Osteocyte (in vitro differentiated cells): ENCODE results near the gene PDZD2. TPM values are rescaled to one million over a fixed set of nuclear protein-coding genes. Genes with fewer than 3 reads are reported as not detected.
A peak's percentile ranks its signal among the peaks of the same experiment; 100 is the strongest.

Source experiments
- DNase-seq: peaks from one replicate; pipeline ENCODE4 v3.0.0; 2021; ENCODE audit warnings: mixed read lengths; ENCODE audit not compliant: unreplicated experiment; ENCODE audit errors: extremely low spot score
- H3K27ac Mint-ChIP-seq: one replicate; pipeline ENCODE4 v1.8.0; 2021; ENCODE audit warnings: mild to moderate bottlenecking, mixed read lengths; ENCODE audit not compliant: unreplicated experiment
- H3K27me3 Mint-ChIP-seq: one replicate; pipeline ENCODE4 v1.8.0; 2021; ENCODE audit warnings: mixed read lengths; ENCODE audit not compliant: unreplicated experiment
- H3K36me3 Mint-ChIP-seq: one replicate; pipeline ENCODE4 v1.8.0; 2021; ENCODE audit warnings: mixed read lengths; ENCODE audit not compliant: unreplicated experiment
- H3K4me1 Mint-ChIP-seq: one replicate; pipeline ENCODE4 v1.8.0; 2021; ENCODE audit warnings: mixed read lengths; ENCODE audit not compliant: unreplicated experiment
- H3K4me3 Mint-ChIP-seq: one replicate; pipeline ENCODE4 v1.8.0; 2021; ENCODE audit warnings: mild to moderate bottlenecking, moderate library complexity, mixed read lengths; ENCODE audit not compliant: unreplicated experiment
- H3K9me3 Mint-ChIP-seq: one replicate; pipeline ENCODE4 v1.8.0; 2021; ENCODE audit warnings: mixed read lengths; ENCODE audit not compliant: unreplicated experiment
- total RNA-seq: library from RNA; stranded (reverse); gene quantifications from 2 replicates; pipeline ENCODE4 v1.2.1, GENCODE V29; 2021
- TF ChIP-seq, protein P1 (sequence below): fragments of 200-600 bp; sonication (generic); IDR thresholded peaks from 2 replicates; pipeline ENCODE4 v1.5.0; 2021; ENCODE audit warnings: antibody characterized with exemption, mild to moderate bottlenecking, moderate library complexity

Gene PDZD2
- total RNA-seq, 1 donor from 2014 or later = 2.3 TPM

DNA sequence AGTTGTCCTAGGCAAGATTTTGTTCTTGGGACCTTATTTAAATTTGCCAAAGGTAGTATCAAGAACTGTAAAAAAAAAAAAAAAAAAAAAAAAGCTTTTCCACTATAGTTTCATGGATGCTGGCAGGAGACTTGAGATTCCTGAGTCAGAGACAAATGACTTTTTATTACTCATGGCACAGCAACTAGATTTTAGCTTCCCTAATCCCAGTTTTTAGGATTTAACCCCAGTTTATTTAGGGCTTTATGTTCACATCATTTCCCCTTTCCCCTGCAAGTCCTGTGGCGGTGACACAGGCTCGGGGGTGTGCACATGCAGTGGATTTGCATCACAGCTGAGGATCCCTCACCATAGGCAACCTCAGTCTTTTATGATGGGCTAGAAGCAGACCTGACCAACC lies 390.3 kb downstream of the PDZD2 start:
- Mint-ChIP-seq H3K4me1 (peaks cover 61% of the 10 kb centered on the region), H3K9me3 (no peaks in the 10 kb centered on the region), H3K27me3 (no peaks in the 10 kb centered on the region), H3K27ac (no peak overlapping the region), H3K4me3 (no peak overlapping the region), H3K36me3 (no peaks in the 10 kb centered on the region)
- TF ChIP-seq, protein P1, sequence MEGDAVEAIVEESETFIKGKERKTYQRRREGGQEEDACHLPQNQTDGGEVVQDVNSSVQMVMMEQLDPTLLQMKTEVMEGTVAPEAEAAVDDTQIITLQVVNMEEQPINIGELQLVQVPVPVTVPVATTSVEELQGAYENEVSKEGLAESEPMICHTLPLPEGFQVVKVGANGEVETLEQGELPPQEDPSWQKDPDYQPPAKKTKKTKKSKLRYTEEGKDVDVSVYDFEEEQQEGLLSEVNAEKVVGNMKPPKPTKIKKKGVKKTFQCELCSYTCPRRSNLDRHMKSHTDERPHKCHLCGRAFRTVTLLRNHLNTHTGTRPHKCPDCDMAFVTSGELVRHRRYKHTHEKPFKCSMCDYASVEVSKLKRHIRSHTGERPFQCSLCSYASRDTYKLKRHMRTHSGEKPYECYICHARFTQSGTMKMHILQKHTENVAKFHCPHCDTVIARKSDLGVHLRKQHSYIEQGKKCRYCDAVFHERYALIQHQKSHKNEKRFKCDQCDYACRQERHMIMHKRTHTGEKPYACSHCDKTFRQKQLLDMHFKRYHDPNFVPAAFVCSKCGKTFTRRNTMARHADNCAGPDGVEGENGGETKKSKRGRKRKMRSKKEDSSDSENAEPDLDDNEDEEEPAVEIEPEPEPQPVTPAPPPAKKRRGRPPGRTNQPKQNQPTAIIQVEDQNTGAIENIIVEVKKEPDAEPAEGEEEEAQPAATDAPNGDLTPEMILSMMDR = no peak
- DNase-seq = no peak

DNA sequence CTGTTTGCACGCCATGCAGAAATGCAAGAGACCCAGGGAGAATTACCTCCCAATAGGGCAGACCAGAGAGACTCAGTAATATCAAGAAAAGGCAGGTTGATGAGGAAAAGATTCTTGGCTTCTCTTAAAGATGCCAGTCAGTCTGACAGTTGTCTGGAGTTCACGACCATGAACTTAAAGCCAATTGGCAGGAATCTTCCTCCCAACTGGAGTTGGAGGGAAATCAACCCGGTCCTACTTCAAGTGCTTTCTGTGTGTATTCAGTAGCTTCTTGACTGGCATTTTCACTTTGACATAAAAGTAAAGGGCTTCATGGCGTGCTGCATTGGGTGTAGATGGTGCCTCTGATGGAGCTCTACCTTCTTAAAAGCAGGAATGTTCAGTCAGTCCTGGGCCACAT lies 390.9 kb downstream of the PDZD2 start:
- peaks cover 60% of the 10 kb centered on the region for H3K4me1 Mint-ChIP-seq
- H3K4me3 Mint-ChIP-seq = no peak overlapping the region
- H3K9me3 Mint-ChIP-seq = no peaks in the 10 kb centered on the region
- DNase-seq = no peak
- TF ChIP-seq, protein P1 = no peak
- no peaks in the 10 kb centered on the region for H3K36me3 Mint-ChIP-seq
- no peak overlapping the region for H3K27ac Mint-ChIP-seq
- no peaks in the 10 kb centered on the region for H3K27me3 Mint-ChIP-seq

GRCh38 chr5:32030222-32030621 lies 391.3 kb downstream of the PDZD2 start:
- Mint-ChIP-seq H3K4me3 (no peak overlapping the region), H3K27me3 (no peaks in the 10 kb centered on the region), H3K27ac (no peak overlapping the region), H3K9me3 (no peaks in the 10 kb centered on the region), H3K36me3 (no peaks in the 10 kb centered on the region), H3K4me1 (peaks cover 57% of the 10 kb centered on the region)
- DNase-seq = no peak
- TF ChIP-seq, protein P1 = no peak

DNA sequence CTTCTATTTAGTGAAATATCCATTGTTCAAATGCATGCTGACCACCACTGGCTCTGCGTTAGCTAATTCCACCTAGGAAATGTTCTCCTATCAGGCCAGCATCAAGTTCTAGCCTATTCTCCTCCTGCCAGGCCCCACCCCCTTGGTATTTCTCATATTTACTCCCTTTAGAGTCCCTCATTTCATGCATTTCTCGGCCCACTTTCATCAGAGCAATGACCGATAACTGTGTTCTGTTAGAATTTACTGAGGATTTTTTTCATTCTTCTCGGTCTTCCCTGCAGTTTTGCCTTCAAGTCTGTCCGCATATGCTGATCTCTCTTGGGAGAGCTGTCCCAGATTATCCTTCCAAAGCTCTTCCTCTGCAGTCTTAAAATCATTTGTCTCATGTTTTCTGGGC lies 391.8 kb downstream of the PDZD2 start:
- TF ChIP-seq, protein P1 = no peak
- Mint-ChIP-seq H3K27ac (peak overlapping the region; percentile 27), H3K9me3 (no peaks in the 10 kb centered on the region)

GRCh38 chr5:32031089-32031488 lies 392.2 kb downstream of the PDZD2 start:
- DNase-seq = no peak
- Mint-ChIP-seq H3K36me3 (no peaks in the 10 kb centered on the region), H3K4me3 (no peak overlapping the region), H3K4me1 (peaks cover 57% of the 10 kb centered on the region), H3K9me3 (no peaks in the 10 kb centered on the region), H3K27me3 (no peaks in the 10 kb centered on the region), H3K27ac (peak overlapping the region; percentile 27)
- TF ChIP-seq, protein P1 = no peak

More for the DNA sequence above, 391.8 kb downstream of the PDZD2 start:
- no peak overlapping the region for H3K4me3 Mint-ChIP-seq
- H3K27me3 Mint-ChIP-seq = no peaks in the 10 kb centered on the region
- DNase-seq = no peak
- H3K4me1 Mint-ChIP-seq = peaks cover 57% of the 10 kb centered on the region
- H3K36me3 Mint-ChIP-seq = no peaks in the 10 kb centered on the region
